Osteoblast (primary cell): ENCODE results near the gene RALGPS2. TPM values are rescaled to one million over a fixed set of nuclear protein-coding genes. Genes with fewer than 3 reads are reported as not detected.

Experiments
- DNase-seq: peaks from one replicate; pipeline ENCODE4 v3.0.0; 2011; ENCODE audit warnings: low spot score, mixed read lengths; ENCODE audit not compliant: insufficient read length; ENCODE audit errors: missing footprints
- H2AFZ ChIP-seq: 2 replicates; pipeline ENCODE4 v1.6.0; 2011; ENCODE audit warnings: mild to moderate bottlenecking, low read length
- H3K27ac ChIP-seq: 2 replicates; pipeline ENCODE4 v1.5.1; 2011; ENCODE audit warnings: mild to moderate bottlenecking, low read depth, low read length, moderate library complexity
- H3K27me3 ChIP-seq: 2 replicates; pipeline ENCODE4 v1.6.0; 2012; ENCODE audit warnings: mild to moderate bottlenecking, control low read depth, inconsistent platforms, low read length, moderate library complexity; ENCODE audit not compliant: insufficient read depth
- H3K36me3 ChIP-seq: 2 replicates; pipeline ENCODE4 v1.5.1; 2011; ENCODE audit warnings: mild to moderate bottlenecking, low read length, control low read depth, moderate library complexity; ENCODE audit not compliant: insufficient read depth
- H3K4me1 ChIP-seq: 2 replicates; pipeline ENCODE4 v1.5.1; 2011; ENCODE audit warnings: mild to moderate bottlenecking, low read length, control low read depth, moderate library complexity; ENCODE audit not compliant: insufficient read depth
- H3K4me2 ChIP-seq: 2 replicates; pipeline ENCODE4 v1.6.0; 2011; ENCODE audit warnings: mild to moderate bottlenecking, low read length; ENCODE audit not compliant: insufficient read depth
- H3K4me3 ChIP-seq: fragments of 200-600 bp; sonication (generic); 3 replicates; pipeline ENCODE4 v1.5.1; 2012; ENCODE audit warnings: mild to moderate bottlenecking, low read length, inconsistent platforms; ENCODE audit not compliant: insufficient read depth
- H3K79me2 ChIP-seq: 2 replicates; pipeline ENCODE4 v1.6.0; 2012; ENCODE audit warnings: mild to moderate bottlenecking, low read length, control low read depth, inconsistent platforms; ENCODE audit not compliant: insufficient read depth
- H3K9me3 ChIP-seq: 2 replicates; pipeline ENCODE4 v1.5.1; 2011; ENCODE audit warnings: low read depth, low read length, control low read depth
- H4K20me1 ChIP-seq: 2 replicates; pipeline ENCODE4 v1.6.0; 2012; ENCODE audit warnings: mild to moderate bottlenecking, low read length, control low read depth; ENCODE audit not compliant: insufficient read depth
- CTCF ChIP-seq: IDR thresholded peaks from 2 replicates; pipeline ENCODE4 v1.5.1; 2011; ENCODE audit warnings: mild to moderate bottlenecking, low read depth, low read length, moderate library complexity; ENCODE audit errors: extremely low read depth
- total RNA-seq: library from RNA; depleted of rRNA; stranded (reverse); fragments of >200 nt; gene quantifications from 2 replicates; pipeline ENCODE4 v1.2.3, GENCODE V29; 2012

RALGPS2 gene
- total RNA-seq, 1 donor = 40.2 TPM

GRCh38 chr1:178768423-178768822, 43.4 kb downstream of the RALGPS2 start:
- no peak overlapping the region for H3K4me3 ChIP-seq
- H3K27ac ChIP-seq = no peak overlapping the region
- no peaks in the 10 kb centered on the region for H3K36me3 ChIP-seq
- H3K4me2 ChIP-seq = no peak overlapping the region
- H2AFZ ChIP-seq = no peak overlapping the region
- TF ChIP-seq CTCF = peak; percentile 84
- peak; percentile 47 for DNase-seq
- no peaks in the 10 kb centered on the region for H3K27me3 ChIP-seq
- peaks cover 35% of the 10 kb centered on the region for H4K20me1 ChIP-seq
- peaks cover 65% of the 10 kb centered on the region for H3K79me2 ChIP-seq
- peaks cover 4% of the 10 kb centered on the region for H3K9me3 ChIP-seq
- no peaks in the 10 kb centered on the region for H3K4me1 ChIP-seq

- Histone ChIP-seq H3K27me3 (no peaks in the 10 kb centered on the region), H3K79me2 (peaks cover 34% of the 10 kb centered on the region), H3K27ac (no peak overlapping the region), H4K20me1 (peaks cover 23% of the 10 kb centered on the region), H3K4me3 (no peak overlapping the region), H2AFZ (no peak overlapping the region), H3K9me3 (no peaks in the 10 kb centered on the region), H3K4me1 (no peaks in the 10 kb centered on the region), H3K36me3 (no peaks in the 10 kb centered on the region), H3K4me2 (no peak overlapping the region)
- TF ChIP-seq CTCF = no peak
- DNase-seq = no peak
Observed at GRCh38 chr1:178772952-178773351, 47.9 kb downstream of the RALGPS2 start.

GRCh38 chr1:178774263-178774662, 49.2 kb downstream of the RALGPS2 start:
- H3K9me3 ChIP-seq = no peaks in the 10 kb centered on the region
- H3K4me2 ChIP-seq = no peak overlapping the region
- H3K27ac ChIP-seq = no peak overlapping the region
- no peaks in the 10 kb centered on the region for H3K4me1 ChIP-seq
- H3K79me2 ChIP-seq = peaks cover 21% of the 10 kb centered on the region
- H3K27me3 ChIP-seq = no peaks in the 10 kb centered on the region
- H3K36me3 ChIP-seq = no peaks in the 10 kb centered on the region
- peak; percentile 43 for TF ChIP-seq CTCF
- H4K20me1 ChIP-seq = peaks cover 9% of the 10 kb centered on the region
- no peak overlapping the region for H3K4me3 ChIP-seq
- DNase-seq = no peak
- H2AFZ ChIP-seq = no peak overlapping the region

- H3K4me1 ChIP-seq = no peaks in the 10 kb centered on the region
- no peak for TF ChIP-seq CTCF
- H4K20me1 ChIP-seq = no peaks in the 10 kb centered on the region
- no peaks in the 10 kb centered on the region for H3K9me3 ChIP-seq
- H3K4me3 ChIP-seq = no peak overlapping the region
- peaks cover 8% of the 10 kb centered on the region for H3K79me2 ChIP-seq
- no peak for DNase-seq
- H3K27ac ChIP-seq = no peak overlapping the region
- H2AFZ ChIP-seq = no peak overlapping the region
- H3K36me3 ChIP-seq = peaks cover 2% of the 10 kb centered on the region
- no peak overlapping the region for H3K4me2 ChIP-seq
- H3K27me3 ChIP-seq = no peaks in the 10 kb centered on the region
Observed at GRCh38 chr1:178776553-178776952, 51.5 kb downstream of the RALGPS2 start.
